H54 (cell line): ENCODE measurements around the gene VARS2.

Experiments
- DNase-seq: peaks from one replicate; pipeline ENCODE4 v3.0.0; 2011; ENCODE audit warnings: low spot score, mixed read lengths; ENCODE audit not compliant: insufficient read length
- FAIRE-seq: peaks from 3 replicates; lab custom pipeline; 2011; peaks lifted over from hg19 to GRCh38; lab: Jason Lieb, UNC
- POLR2A ChIP-seq: IDR thresholded peaks from 2 replicates; pipeline ENCODE4 v1.6.1; 2011; ENCODE audit warnings: low read depth, mild to moderate bottlenecking, low read length

VARS2 gene

GRCh38 chr6:30881392-30882203 is 32.4 kb upstream of the VARS2 start:
- TF ChIP-seq POLR2A: no peak
- FAIRE-seq: no peak
- no peak for DNase-seq

- FAIRE-seq: no peak
- no peak for TF ChIP-seq POLR2A
- no peak for DNase-seq
Measured at GRCh38 chr6:30882204-30882758, 31.8 kb upstream of the VARS2 start.

GRCh38 chr6:30882759-30883684 is 31.0 kb upstream of the VARS2 start:
- no peak for TF ChIP-seq POLR2A
- DNase-seq (no peak), FAIRE-seq (no peak)

- TF ChIP-seq POLR2A: no peak
- DNase-seq (peak; percentile 59), FAIRE-seq (no peak)
Measured at GRCh38 chr6:30883685-30884520, 30.1 kb upstream of the VARS2 start, which contains the start of gene DDR1. TSS of gene DDR1 (plus strand) at chr6:30884519. CDS start at chr6:30888730, 4,211 bp downstream.

- FAIRE-seq (no peak), DNase-seq (peak; percentile 57)
- no peak; the same call in 1 of the 2 replicates for TF ChIP-seq POLR2A
Measured at GRCh38 chr6:30884521-30885480, 29.2 kb upstream of the VARS2 start.

- FAIRE-seq (no peak), DNase-seq (peak; percentile 48)
- TF ChIP-seq POLR2A: no peak; the same call in 1 of the 2 replicates
Measured at GRCh38 chr6:30885481-30885998, 28.5 kb upstream of the VARS2 start.

GRCh38 chr6:30885999-30886896 is 27.8 kb upstream of the VARS2 start:
- no peak for TF ChIP-seq POLR2A
- DNase-seq (peak; percentile 98), FAIRE-seq (no peak)

GRCh38 chr6:30886897-30887255 is 27.2 kb upstream of the VARS2 start:
- DNase-seq (no peak), FAIRE-seq (no peak)

GRCh38 chr6:30887901-30888815 is 25.9 kb upstream of the VARS2 start:
- DNase-seq (peak; percentile 84), FAIRE-seq (no peak)
- no peak for TF ChIP-seq POLR2A

More at GRCh38 chr6:30886897-30887255, 27.2 kb upstream of the VARS2 start:
- no peak for TF ChIP-seq POLR2A
